ENCODE data around the gene TREH.

DNA sequence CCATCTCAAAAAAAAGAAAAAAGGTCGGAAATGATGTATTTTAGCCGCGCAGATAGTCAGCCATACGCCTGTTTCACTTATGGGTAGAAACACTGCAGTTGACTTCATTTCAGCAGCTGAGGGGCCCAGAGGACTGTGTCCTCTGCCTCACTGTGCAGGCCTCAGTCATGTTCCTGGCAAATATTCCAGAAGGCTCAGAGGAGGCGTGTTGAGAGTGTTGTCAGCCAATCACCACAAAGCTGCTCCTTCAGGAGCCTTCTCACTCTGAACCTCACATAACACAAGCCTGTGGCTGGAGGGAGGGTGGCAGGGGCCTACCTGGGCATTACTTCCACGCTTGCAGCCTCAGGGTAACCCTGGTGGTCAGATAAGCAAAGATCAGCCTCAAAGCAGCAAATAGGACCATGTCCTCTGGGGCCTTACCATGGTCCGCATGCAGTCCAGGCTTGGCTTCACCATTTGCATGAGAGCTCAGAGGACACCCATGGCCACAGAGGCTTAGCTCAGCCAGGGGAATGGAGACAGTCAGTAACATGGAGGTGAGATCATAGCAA, 17.3 kb upstream of the TREH start:
- TF ChIP-seq, protein P1, sequence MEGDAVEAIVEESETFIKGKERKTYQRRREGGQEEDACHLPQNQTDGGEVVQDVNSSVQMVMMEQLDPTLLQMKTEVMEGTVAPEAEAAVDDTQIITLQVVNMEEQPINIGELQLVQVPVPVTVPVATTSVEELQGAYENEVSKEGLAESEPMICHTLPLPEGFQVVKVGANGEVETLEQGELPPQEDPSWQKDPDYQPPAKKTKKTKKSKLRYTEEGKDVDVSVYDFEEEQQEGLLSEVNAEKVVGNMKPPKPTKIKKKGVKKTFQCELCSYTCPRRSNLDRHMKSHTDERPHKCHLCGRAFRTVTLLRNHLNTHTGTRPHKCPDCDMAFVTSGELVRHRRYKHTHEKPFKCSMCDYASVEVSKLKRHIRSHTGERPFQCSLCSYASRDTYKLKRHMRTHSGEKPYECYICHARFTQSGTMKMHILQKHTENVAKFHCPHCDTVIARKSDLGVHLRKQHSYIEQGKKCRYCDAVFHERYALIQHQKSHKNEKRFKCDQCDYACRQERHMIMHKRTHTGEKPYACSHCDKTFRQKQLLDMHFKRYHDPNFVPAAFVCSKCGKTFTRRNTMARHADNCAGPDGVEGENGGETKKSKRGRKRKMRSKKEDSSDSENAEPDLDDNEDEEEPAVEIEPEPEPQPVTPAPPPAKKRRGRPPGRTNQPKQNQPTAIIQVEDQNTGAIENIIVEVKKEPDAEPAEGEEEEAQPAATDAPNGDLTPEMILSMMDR (IDR thresholded peaks at IDR 0.05) = no peak
- no peak for TF ChIP-seq POLR2A (IDR thresholded peaks at IDR 0.05)
